Activated B cell treated with CpG ODN at 0.5 μM for 24 hours (primary cell): ENCODE data around the gene ABCC11. TPM values are rescaled to one million over a fixed set of nuclear protein-coding genes. Genes with fewer than 3 reads are reported as not detected.

Experiments
- ATAC-seq: fragments of 200-7000 bp; cut with Tn5 transposase; one replicate; pipeline ENCODE4 v1.10.0; 2021; ENCODE audit warnings: low read depth, mild to moderate bottlenecking, moderate library complexity
- CTCF ChIA-PET: fragments of 350-600 bp; sonication (Branson Sonifier 250); formaldehyde crosslinking; loops from one replicate; lab custom pipeline; 2021; ENCODE audit warnings: antibody characterized with exemption; lab: Charles Lee
- POLR2A ChIA-PET: fragments of 350-600 bp; sonication (Branson Sonifier 250); formaldehyde crosslinking; loops from one replicate; lab custom pipeline; 2021; ENCODE audit warnings: antibody characterized with exemption; lab: Charles Lee
- DNase-seq: peaks from one replicate; pipeline ENCODE4 v3.0.0; 2022
- H3K27ac Mint-ChIP-seq: one replicate; pipeline ENCODE4 v1.8.0; 2020; ENCODE audit warnings: mixed read lengths
- H3K27me3 Mint-ChIP-seq: one replicate; pipeline ENCODE4 v1.8.0; 2021; ENCODE audit warnings: mixed read lengths
- H3K36me3 Mint-ChIP-seq: one replicate; pipeline ENCODE4 v1.8.0; 2021; ENCODE audit warnings: low read depth, mixed read lengths
- H3K4me1 Mint-ChIP-seq: one replicate; pipeline ENCODE4 v1.8.0; 2021; ENCODE audit warnings: mixed read lengths
- H3K4me3 Mint-ChIP-seq: one replicate; pipeline ENCODE4 v1.8.0; 2020; ENCODE audit warnings: mild to moderate bottlenecking, mixed read lengths
- H3K9me3 Mint-ChIP-seq: one replicate; pipeline ENCODE4 v1.8.0; 2020; ENCODE audit warnings: mixed read lengths
- intact Hi-C: fragments of 100-400 bp; cut with micrococcal nuclease; formaldehyde crosslinking; loops from one replicate; pipeline ENCODE4 v1.15.1; 2024
- total RNA-seq: library from RNA; stranded (reverse); gene quantifications from 2 replicates; pipeline ENCODE4 v1.2.3, GENCODE V29; 2022
- TF ChIP-seq, protein P1 (sequence below): fragments of 200-600 bp; IDR thresholded peaks from one replicate; pipeline ENCODE4 v1.8.0; 2022; ENCODE audit warnings: antibody characterized with exemption, mild to moderate bottlenecking

The ABCC11 gene
- total RNA-seq, 1 donor from 2014 or later = not detected

DNA sequence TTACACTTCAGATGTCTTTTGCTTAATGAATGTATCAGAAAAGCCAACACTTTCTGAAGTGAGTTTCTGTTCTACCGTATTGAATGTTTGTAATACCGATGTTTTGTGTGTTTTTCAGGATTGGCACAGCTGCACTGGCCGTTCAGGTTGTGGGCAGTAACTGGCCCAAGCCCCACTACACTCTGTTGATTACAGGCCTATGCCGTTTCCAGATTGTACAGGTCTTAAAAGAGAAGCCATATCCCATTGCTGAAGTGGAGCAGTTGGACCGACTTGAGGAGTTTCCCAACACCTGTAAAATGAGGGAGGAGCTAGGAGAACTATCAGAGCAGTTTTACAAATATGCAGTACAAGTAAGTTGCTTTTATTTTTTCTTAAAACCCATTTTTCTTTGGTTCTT is 4.7 kb upstream of the ABCC11 start:
- ATAC-seq = no peak
- Mint-ChIP-seq H3K27me3 (no peaks in the 10 kb centered on the region), H3K36me3 (peaks cover 45% of the 10 kb centered on the region), H3K4me3 (no peak overlapping the region), H3K4me1 (peaks cover 15% of the 10 kb centered on the region), H3K27ac (no peak overlapping the region), H3K9me3 (no peaks in the 10 kb centered on the region)
- TF ChIP-seq, protein P1, sequence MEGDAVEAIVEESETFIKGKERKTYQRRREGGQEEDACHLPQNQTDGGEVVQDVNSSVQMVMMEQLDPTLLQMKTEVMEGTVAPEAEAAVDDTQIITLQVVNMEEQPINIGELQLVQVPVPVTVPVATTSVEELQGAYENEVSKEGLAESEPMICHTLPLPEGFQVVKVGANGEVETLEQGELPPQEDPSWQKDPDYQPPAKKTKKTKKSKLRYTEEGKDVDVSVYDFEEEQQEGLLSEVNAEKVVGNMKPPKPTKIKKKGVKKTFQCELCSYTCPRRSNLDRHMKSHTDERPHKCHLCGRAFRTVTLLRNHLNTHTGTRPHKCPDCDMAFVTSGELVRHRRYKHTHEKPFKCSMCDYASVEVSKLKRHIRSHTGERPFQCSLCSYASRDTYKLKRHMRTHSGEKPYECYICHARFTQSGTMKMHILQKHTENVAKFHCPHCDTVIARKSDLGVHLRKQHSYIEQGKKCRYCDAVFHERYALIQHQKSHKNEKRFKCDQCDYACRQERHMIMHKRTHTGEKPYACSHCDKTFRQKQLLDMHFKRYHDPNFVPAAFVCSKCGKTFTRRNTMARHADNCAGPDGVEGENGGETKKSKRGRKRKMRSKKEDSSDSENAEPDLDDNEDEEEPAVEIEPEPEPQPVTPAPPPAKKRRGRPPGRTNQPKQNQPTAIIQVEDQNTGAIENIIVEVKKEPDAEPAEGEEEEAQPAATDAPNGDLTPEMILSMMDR = no peak
- no peak for DNase-seq
- intact Hi-C loops = no loop called here
- ChIA-PET CTCF (no interaction called here), POLR2A (interaction anchor here (1.2 kb wide), 1 partner anchor 8 kb away, joined by 3 read pairs; the partner anchor contains the start of gene LONP2)

DNA sequence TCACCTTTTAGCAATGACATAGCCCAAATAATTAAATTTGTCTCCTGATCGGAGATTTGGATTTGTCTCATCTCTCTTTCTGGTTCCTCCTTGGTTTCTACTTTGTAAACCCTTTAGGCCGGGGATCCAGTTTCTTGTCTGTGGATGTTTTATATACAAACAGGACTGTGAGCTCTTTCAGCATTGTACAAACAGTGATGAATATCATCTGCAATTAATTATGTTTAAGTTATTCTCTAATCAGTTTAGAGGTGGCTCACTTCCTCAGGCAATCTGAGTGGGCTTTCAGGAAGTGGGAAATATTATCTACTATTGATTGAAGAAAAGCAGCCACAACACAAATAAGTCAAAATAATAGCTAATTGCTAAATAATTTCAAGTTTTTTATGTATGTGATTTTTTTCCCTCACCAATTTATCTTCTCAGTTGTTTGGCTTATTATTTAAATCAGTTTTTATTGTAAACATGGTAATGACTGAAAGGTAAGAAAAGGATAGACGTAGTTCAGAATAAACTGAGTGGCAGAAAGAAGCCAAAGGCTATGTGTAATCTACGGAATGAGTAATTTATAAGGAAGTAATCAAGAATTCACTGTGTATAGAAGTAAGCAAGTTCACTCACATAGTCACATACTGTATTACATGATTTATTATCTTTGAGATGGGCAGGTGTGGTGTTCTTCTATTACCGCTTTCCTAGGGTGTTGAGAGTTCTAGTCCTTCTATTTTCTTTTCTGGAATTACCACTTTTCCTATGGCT is 3.4 kb upstream of the ABCC11 start:
- ChIA-PET CTCF (interaction anchor here (0.9 kb wide), 1 partner anchor 373 kb away, joined by 3 read pairs; no protein-coding TSS in a partner anchor), POLR2A (no interaction called here)
- H3K4me3 Mint-ChIP-seq = no peak overlapping the region
- DNase-seq (no peak), ATAC-seq (no peak)
- H3K36me3 Mint-ChIP-seq = peaks cover 34% of the 10 kb centered on the region
- no peaks in the 10 kb centered on the region for H3K27me3 Mint-ChIP-seq
- TF ChIP-seq, protein P1 = no peak
- intact Hi-C loops = no loop called here
- no peaks in the 10 kb centered on the region for H3K9me3 Mint-ChIP-seq
- peaks cover 23% of the 10 kb centered on the region for H3K4me1 Mint-ChIP-seq
- no peak overlapping the region for H3K27ac Mint-ChIP-seq

DNA sequence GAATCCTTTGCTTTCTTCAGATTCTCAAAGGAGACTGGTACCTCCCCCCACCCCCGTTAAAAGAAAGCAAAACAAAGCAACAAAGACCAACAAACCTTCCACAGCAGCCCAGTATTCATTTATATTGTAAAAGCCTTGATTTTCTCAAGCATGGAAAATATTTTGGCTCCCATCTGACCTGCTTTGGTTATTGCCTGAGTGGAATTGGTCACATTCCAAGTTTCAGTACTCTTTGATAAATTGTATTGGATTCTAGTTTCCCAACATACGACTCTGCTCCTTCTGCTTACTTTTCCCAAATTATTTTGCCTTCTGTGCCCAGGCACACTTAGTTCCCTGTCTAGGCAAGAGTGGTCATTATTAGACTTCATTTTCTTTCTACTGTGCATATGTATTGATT is 1.3 kb downstream of the ABCC11 start:
- H3K27ac Mint-ChIP-seq = no peak overlapping the region
- DNase-seq (no peak), ATAC-seq (no peak)
- TF ChIP-seq, protein P1 = no peak
- intact Hi-C loops = loop anchor here (10.0 kb wide), 1 partner anchor 299 kb away; no protein-coding TSS in a partner anchor
- H3K9me3 Mint-ChIP-seq = no peaks in the 10 kb centered on the region
- H3K4me3 Mint-ChIP-seq = peak overlapping the region; percentile 0
- CTCF ChIA-PET = no interaction called here
- H3K27me3 Mint-ChIP-seq = no peaks in the 10 kb centered on the region
- POLR2A ChIA-PET = no interaction called here
- peaks cover 4% of the 10 kb centered on the region for H3K36me3 Mint-ChIP-seq
- H3K4me1 Mint-ChIP-seq = peaks cover 37% of the 10 kb centered on the region

DNA sequence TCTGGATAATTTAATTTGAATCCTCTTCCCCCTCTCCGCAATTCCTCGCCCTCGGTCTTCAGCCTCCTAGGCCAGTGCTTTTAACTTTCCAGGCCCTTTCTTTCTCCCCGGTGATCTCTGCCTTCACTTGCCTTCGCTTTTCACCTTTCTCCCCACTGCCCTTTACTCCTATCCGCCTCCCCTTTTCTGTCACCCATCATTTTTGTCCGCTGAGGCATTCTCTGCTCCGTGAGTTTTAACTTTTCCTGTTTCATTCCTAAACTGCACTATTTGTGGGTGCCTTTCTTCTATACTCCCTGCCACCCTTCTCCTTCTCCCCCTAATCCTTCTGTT is 2.5 kb downstream of the ABCC11 start:
- POLR2A ChIA-PET = interaction anchor here (1.1 to 1.2 kb wide), 3 partner anchors 121 to 364 kb away, joined by 3 to 7 read pairs (median 3); partner anchors contain the start of gene SIAH1

More for the DNA sequence above, 2.5 kb downstream of the ABCC11 start:
- Mint-ChIP-seq H3K27ac (peak overlapping the region; percentile 90), H3K27me3 (no peaks in the 10 kb centered on the region), H3K9me3 (peaks cover 1% of the 10 kb centered on the region), H3K36me3 (peaks cover 4% of the 10 kb centered on the region), H3K4me3 (peak overlapping the region; percentile 91), H3K4me1 (peaks cover 34% of the 10 kb centered on the region)
- DNase-seq (no peak), ATAC-seq (no peak)
- intact Hi-C loops = loop anchor here (1.0 to 10.0 kb wide), 7 partner anchors 121 to 1623 kb away; partner anchors contain the start of genes NETO2 and SHCBP1
- CTCF ChIA-PET = interaction anchor here (1.2 kb wide), 1 partner anchor 385 kb away, joined by 4 read pairs; no protein-coding TSS in a partner anchor
- TF ChIP-seq, protein P1 = no peak
